Measurements from ENCODE around the gene CCR9.
"Not testable (repeated sequence)": the region's sequence is repeated elsewhere in the genome, so short reads cannot be mapped to it uniquely, and the experiment has no call there.

CCR9 gene, protein sequence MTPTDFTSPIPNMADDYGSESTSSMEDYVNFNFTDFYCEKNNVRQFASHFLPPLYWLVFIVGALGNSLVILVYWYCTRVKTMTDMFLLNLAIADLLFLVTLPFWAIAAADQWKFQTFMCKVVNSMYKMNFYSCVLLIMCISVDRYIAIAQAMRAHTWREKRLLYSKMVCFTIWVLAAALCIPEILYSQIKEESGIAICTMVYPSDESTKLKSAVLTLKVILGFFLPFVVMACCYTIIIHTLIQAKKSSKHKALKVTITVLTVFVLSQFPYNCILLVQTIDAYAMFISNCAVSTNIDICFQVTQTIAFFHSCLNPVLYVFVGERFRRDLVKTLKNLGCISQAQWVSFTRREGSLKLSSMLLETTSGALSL

DNA sequence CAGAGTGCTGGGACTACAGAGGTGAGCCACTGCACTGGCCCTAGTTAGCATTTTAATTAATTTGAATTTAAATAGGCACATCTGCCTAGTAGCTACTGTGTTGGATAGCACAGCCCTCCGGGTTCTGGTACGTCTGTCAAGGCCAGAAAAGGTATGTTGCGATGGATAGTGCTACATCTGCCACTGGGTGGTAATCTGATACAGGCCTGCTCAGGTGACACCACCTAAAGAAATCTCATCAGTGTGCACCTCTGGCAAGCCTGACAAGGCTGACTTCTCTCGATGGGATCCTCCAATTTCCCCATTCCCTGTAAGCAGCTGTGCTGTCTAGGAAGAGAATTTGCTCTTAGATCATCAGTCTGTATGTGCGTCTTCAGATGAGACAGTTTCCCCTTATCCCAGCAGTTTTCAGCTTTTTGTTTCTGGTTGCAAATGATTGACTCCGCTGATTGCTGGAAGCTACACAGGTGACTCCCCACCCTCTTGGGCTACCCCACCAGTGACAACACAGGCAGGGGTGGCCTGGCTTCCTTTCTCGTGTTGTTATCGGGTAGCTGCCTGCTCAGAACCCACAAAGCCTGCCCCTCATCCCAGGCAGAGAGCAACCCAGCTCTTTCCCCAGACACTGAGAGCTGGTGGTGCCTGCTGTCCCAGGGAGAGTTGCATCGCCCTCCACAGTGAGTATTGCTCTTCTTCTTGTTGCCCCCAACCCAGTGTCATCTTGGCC lies at the start of gene CCR9:
Gene CCR9, plus strand, starts transcription at position 565 of the 727 bp plus-strand sequence. CDS start 8,391 bp downstream, outside the sequence.
- peak in 1 of 2 donors; percentile 30 for DNase-seq

DNA sequence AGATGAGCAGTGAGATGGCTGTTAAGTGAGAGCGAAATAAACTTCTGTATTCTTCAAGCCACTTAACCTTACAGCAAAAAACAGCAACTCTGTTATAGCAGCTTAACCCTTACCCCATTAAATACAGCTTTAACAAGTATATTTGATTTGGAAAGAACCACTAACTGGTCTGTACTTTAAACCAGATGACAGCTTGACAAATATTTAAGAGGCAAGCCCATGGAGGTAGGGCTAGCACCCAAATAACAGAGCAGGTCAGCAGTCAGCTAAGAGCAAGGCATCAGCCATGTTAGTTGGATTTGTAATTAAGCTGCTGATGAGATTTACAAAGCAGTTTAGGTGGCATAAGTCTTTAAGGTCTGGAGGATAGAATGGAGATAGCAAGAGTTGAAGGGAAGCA lies 47.9 kb upstream of the CCR9 start:
- DNase-seq, result no peak

DNA sequence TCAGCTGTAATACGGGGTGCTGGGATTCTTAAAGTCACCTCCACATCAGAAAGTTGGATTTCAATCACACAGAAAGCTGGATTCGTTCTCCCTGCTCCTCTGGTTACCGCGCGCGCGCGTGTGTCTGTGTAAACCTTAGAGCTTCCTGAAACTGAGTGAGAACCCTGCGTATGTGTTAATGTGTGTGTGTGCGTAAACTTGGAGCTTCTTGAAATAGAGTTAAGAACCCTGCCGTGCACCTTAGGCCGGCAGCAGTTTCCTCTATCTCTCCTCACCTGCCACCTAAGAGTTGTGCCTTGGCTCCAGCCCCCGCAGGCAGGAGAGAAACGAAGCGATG lies 45.0 kb upstream of the CCR9 start:
- DNase-seq, result no peak

DNA sequence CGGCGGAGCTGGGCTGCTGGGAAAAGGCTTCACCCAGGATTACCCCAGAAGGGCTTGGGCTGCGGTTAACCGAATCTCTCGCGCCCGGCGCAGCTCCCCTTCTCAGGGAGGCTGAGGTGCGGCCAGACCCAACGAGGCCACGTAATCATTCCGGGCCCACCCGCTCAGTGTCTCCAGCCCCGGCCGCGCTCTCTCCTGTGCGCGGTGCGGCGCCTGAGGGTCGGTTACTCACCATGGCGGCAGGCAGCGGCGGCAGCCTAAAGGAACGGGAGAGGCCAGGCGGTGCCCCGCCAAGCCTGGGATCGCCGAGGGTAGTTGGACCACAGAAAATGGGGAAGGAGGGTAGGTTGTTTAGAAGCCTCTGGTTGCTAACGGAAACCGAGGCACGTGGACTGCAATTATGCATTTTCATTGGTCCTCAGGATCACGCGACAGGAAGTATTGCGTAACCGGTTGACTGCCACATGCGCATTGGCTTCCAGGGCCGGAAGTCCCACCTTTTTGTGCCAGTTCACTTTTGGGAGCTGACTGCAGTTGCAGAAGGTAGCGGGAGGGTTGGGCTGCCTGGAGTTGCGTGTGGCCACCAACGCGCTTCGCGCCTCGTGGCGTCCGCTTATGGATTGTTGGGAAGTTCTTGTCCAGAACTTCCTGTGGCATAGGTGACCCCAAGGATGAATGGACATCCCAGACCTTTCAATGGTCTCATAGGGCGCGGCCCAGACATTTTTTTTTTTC lies 44.4 kb upstream of the CCR9 start, which contains the start of gene LZTFL1:
Gene LZTFL1, minus strand, starts transcription at position 363 of the 735 bp plus-strand sequence. Its CDS starts 128 bp downstream, at position 235.
- peak; percentile 94 to 95 for DNase-seq

DNA sequence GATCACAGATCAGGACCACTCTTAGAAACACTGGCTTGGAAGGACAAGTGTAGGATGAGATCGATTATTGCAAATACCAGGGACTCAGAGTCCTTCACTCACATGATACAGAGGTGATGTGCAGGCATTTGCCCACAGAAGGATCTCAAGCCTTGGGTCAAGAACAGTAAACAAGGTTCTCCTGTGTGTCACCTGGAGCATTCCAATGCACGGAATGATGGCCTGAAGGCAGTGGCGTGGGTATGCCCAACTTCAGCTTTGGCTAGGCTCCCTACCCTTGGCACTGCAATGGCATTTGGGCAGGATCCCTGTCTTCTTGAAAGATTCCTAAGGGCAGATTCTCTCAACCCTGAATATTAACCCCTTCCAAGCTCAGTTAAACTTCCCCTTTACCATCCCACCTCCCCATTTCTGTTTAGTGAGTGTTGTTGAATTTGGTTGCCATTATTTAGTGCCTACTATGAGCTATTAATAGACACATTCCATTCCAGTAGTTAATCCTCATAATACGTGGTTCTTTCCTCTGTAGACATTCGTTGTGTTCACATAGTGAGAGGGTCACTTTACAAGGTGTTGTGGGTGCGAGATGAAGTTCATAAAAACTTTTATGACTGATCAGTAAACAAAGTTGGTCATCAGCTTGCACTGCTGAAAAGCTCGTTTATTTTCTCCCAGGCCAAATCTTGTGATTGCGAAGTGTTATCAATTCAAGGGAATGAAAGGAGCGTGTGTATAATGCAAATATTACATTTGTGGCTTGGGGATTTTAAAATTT lies 43.3 kb upstream of the CCR9 start:
- DNase-seq, result no peak

DNA sequence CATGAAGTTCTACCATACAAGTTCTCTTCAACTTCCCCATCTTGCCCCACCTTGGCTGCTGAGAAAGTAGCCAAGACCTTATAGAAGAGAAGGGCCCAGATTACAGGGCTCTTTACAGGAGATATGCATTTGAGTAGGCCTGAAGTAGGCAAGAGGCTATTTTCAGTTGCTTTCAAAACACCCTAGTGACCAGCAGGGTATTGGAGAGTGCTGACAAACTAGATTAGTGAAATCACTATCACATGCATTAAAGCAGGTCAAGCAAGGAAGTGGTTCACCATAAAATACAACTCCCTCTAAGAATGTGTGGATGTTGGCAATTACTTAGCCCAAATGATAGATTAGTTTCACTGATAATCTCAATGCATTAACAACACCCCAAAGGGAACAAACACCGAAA lies 41.7 kb upstream of the CCR9 start:
- DNase-seq, result no peak

DNA sequence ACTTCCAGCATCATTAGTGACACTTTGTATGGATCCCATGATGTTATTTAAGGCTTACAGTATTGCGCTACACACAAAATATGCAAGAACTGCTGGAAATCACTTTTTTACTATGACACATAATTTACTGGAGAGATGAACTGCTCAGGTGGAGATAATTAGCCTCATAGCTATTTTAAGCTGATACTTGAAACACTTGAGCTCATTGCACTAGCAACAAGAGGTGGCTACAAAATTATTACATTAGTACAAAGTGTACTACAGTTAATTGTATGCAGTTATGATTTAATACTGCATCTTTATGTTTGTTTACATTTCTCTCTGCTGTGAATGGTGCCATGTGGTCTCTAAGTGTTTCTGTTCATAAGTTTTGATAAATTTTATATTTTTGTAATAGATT lies 38.0 kb upstream of the CCR9 start:
- no peak for DNase-seq

DNA sequence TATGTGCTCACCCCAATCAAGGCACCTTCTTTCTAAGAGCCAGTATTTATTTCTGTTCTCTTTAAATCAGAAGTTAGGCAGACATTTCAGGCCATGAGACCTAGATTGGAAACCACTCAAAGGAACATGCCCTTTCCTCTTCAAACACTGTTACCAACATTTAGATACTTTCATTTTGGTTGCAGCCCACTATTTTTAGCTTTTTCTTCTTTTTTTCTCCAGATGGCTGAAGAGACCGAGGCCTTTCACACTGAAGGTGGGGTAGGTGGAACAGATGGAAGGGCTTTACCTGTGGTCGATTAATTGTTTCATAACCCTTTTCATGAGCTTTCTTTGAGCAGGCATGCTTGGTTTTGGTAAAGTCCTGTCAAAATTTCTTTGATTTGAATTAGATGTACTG lies 33.5 kb upstream of the CCR9 start:
- no peak for DNase-seq

DNA sequence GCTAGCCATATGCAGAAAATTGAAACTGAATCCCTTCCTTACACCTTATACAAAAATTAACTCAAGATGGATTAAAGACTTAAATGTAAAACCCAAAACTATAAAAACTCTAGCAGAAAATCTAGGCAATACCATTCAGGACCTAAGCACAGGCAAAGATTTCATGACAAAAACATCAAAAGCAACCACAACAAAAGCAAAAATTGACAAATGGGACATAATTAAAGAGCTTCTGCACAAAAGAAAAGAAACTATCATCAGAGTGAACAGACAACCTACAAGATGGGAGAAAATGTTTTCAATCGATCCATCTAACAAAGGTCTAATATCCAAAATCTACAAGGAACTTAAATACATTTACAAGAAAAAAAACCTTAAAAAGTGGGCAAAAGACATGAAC lies 30.0 kb upstream of the CCR9 start:
- DNase-seq, result not testable (repeated sequence)

DNA sequence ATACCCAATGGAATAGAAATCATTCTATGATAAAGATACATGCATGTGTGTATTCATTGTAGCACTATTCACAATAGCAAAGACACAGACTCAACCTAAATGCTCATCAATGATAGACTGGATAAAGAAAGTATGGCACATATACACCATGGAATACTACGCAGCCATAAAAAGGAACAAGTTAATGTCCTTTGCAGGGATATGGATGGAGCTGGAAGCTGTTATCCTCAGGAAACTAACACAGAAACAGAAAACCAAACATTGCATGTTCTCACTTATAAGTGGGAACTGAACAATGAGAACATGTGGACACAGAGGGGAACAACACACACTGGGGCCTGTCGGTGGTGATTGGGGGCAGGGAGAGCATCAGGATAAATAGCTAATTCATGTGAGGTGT lies 29.3 kb upstream of the CCR9 start:
- not testable (repeated sequence) for DNase-seq

DNA sequence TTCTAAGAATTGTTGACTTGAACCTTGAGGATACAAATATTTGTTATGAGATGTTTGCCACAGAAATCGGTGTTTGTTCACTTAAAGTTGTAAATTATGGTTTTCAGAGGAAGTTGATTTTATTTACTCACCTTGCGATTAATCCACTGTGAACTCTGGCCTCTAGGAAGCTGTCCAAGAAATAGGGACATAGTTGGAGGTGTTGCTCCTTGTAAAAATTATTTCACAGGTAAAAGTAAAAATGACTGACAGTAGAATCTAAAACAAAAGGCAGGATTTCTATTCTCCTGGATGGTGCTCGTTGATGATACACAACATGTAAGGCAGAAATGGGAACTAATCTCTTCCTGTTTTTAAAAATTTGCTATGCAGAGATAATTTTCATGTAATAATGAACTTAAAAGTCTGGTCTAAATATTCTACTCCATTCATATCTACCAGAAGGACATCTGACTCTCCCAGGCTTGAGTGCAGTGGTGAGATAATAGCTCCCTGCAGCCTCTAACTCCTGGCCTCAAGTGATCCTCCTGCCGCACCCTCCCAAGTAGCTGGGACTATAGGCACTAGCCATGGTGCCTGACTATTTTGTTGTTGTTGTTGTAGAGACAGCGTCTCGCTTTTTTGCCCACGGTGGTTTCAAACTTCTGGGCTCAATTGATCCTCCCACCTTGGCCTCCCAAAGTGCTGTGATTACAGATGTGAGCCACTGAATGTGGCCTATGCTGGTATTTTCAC lies 27.4 kb upstream of the CCR9 start:
- DNase-seq, result no peak

DNA sequence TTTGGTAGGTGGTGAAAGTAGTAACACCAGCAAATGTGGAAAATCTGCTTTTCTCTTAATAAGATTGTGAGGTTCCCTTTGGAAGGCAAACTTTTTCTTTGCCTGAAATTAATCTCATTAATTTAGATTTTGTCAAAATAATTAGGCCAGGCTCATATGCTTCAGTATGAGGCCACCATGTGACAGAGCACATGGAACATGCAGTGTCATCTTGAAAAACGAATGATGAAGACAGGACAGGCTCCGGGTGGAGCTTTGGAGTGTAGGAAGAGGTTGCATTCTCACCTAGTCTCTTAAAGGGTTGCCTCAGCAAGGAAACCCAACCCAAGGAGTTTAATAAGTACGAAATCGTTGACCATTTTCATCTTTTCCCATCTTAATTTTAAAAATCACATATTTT lies 25.9 kb upstream of the CCR9 start:
- DNase-seq, result no peak

DNA sequence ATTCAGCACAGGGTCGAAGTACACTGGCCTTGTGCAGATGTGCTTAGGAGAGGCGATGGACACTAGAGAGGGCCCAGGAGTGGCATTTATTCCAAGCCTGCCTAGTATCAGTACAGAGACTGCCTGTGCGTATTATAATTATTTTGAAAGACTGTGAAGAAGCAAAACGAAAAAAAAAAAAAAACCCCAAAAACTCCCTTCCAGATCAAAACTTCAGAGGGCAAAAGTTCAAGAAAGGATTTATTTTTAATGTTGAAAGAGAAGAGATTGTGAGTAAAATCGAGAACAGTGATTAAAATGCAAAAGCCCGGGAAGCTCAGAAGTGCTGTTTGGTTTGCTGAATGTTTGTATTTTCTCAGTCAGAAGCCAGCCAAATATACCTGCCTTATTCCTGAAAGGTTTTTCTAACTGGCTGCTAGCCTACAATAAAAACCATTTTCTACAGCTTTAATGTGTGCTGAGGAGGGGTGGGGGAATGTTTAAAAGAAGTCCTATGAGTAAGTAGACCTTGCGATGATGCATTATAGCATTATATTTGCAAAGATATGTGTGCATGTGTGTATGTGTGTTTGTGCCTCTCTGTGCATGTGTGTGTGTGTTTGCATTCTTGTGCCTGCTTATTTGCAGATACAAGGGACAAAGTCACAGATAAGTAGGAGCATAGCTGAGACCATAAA lies 25.2 kb upstream of the CCR9 start:
- no peak for DNase-seq

DNA sequence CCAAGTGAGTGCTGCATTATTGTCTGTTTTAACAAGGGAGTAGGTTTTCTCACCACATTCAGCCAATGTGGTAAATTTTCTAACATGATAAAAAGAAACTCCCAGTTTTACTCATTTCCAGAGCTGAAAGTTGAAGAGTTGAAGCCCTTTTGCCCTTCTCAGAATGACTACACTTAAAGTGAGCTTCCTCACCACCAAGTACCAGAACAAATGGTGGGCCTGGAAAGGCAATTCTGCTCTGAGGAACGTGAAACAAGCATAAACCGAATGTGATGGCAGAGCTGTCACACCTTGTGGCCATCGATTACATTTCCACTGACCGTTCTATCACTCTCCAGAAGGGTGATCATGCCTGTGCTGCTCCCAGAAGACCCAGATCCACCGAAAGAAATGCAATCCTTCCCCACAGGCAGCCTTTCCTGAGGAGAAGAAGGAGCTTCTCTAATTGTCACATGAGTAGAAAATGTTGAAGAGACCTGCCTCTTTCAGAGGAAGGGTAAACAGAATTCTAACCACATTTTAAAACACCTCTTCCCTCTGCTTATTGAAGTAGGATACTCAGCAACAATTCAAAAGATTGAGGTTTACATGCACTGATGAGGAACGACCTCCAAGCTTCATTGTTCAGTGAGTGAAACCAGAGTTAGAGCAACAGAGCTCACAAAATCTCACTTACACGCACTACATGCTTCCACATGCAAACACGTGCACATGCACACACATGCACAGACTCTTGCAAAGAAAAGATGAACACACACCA lies 21.4 kb upstream of the CCR9 start:
- peak in 1 of 2 donors; percentile 24 for DNase-seq

DNA sequence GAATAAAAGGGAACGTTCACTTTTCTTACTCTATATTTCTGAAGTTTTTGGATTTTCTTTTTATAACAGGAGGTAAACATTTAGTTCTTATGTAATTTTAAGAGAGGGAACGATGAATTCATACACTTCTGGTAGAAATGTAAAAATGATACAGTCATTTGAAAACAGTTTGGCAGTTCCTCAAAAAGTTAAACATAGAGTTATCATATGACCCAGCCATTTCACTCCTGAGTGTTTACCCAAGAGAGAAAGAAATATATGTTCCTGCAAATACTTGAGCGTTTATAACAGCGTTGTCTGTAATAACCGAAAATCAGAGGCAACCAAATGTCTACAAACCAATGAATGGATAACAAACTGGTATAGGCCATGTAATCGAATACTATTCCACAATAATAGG lies 20.8 kb upstream of the CCR9 start:
- DNase-seq, result no peak

DNA sequence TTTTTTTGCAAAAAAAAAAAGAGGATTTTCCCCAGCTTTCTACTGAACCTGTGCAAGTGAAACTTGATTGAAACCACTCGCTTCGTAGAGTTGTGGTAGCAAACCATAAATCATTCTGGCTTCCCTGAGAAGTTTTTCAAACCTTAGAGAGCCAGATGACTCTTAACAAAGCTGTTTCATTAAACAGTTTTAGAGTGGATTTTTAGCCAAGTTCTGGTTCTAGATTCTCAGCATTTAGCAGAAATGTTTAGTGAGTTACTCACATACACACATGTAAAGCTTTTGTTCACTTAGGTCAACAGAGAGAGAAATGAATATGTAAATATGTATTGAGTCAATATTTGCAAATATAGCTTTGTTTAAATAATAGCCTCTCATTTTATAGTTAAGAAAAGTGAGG lies 18.1 kb upstream of the CCR9 start:
- no peak for DNase-seq

DNA sequence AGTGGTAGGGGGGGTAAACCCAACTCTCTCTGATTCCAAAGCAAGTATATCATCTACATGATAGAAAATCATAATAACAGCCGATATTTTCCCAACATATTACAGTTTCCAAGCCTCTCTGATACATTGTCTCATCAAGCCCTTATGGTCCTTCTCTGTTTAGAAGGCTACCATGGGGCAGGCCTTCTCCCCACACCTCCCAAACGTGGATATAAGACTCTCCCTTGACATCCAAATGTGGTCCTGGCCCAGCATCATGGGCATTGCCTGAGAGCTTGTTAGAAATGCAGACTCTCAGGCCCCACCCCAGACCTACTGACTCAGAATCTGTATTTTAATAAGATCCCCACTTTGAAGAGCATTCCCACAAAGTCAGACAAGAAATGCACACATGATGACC lies 17.7 kb upstream of the CCR9 start:
- no peak for DNase-seq

DNA sequence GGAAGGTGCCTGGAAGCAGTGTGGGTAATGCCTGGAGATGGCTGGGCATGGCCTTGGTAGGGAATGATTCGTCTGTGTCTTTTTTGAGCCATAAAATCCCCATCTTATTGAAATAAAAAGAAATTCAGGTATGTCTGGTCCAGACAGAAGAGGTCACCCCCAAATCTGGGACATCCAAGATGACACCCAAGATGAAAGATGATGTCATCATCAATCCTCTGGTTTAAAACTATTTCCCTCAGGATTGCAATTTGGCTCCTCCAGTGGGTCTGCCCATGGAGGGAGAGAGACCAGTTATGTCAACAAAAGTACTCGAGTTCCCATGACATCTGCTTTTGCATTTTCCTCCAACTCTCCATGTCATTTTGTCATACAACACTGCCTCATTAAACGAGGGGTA lies 16.7 kb upstream of the CCR9 start:
- no peak for DNase-seq

DNA sequence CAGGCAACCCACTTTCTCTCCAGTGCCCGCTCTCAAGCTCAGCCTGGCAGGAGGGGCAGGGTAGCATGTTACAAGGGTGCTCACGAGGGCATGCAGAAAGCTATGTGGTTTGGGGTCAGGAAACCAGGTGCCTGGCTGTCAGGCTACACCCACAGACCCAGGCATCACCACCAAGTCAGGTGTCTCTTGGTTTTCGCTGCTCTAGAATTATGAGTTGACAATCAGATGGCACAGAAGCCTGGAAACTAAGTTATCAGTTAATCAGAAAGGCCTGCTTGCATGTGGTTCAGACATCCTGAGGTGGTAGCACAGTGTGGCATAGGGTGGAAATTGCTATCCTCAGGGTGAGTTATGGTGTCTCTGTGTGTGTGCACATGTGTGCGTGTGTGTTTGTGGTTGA lies 16.2 kb upstream of the CCR9 start:
- peak; percentile 70 to 80 for DNase-seq

DNA sequence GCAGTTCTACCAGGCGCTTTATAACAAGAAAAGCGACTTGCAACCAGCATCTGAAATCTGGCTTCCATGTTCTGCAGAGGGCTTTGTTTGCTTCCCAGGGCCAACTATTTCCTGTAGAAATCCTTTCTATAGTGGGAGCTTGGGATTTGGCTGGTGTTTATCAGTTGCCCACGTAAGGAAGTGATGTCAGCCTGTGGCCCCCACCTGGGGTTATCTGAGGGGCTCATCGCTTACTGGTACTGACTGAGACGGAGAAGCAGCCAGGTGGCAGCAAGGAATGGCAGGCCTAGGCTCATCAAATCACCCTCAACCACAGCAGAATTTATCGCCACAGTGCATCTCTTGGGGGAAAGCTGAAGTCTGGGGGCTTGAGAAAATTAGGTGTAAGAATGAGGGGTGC lies 14.6 kb upstream of the CCR9 start:
- no peak for DNase-seq

DNA sequence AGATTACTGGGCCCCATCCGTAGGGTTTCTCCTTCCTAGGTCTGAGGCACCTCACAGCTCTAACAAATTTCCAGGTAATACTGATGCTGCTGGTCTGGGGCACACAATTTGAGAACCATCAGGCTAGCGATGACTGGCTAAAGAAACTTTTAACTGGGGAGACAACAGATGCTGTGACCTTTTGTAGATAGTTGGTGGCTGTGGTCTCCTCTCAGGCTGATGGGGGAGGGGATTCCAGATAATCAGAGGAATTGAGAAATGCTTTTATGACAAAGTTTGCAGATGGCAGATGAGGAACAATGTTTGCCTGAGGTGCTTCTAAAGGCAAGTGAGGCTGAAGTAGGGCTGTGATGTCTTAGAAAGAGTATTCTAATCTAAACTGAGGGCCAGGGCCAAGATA lies 13.8 kb upstream of the CCR9 start:
- no peak for DNase-seq
